SK-N-SH (cell line): ENCODE measurements around the gene NALCN. TPM values are rescaled to one million over a fixed set of nuclear protein-coding genes. Genes with fewer than 3 reads are reported as not detected.

Experiments
- CTCF ChIA-PET: fragments of 300-600, 350-600 bp; formaldehyde crosslinking; extraction: SDS; loops from one replicate; lab custom pipeline; 2021; lab: Yijun Ruan, JAX
- POLR2A ChIA-PET: fragments of 350-600 bp; sonication (Branson Sonifier 250); formaldehyde crosslinking; extraction: SDS; loops from one replicate; lab custom pipeline; 2020; ENCODE audit warnings: antibody characterized with exemption, inconsistent platforms; lab: Yijun Ruan, JAX
- DNase-seq: peaks from one replicate; pipeline ENCODE4 v3.0.0; 2012
- H2AFZ ChIP-seq: fragments of 200-600 bp; sonication (generic); 2 replicates; pipeline ENCODE4 v1.8.1; 2016; ENCODE audit warnings: antibody characterized with exemption, mild to moderate bottlenecking, low read depth
- H3F3A ChIP-seq: fragments of 200-600 bp; sonication (generic); replicated peaks from 2 replicates; pipeline ENCODE3; 2016; ENCODE audit warnings: antibody characterized with exemption, mild to moderate bottlenecking; ENCODE audit not compliant: insufficient read depth
- H3K27ac ChIP-seq, 2 experiments: fragments of 200-500 bp in 1 of 2; fragments of 200-600 bp in 1 of 2; sonication (Bioruptor generic) in 1 of 2; sonication (generic), shearing (Covaris generic) in 1 of 2; 2 replicates each; pipeline versions ENCODE4 v1.5.1 to v1.6.1; 2014 to 2016; ENCODE audit warnings: low read depth in 2 of 2, inconsistent platforms in 1 of 2, low read length in 1 of 2, mild to moderate bottlenecking in 1 of 2, mixed read lengths in 1 of 2
- H3K27me3 ChIP-seq: fragments of 200-600 bp; sonication (generic), shearing (Covaris generic); 2 replicates; pipeline ENCODE4 v1.6.1; 2016; ENCODE audit warnings: mixed run types; ENCODE audit not compliant: insufficient read depth
- H3K36me3 ChIP-seq, 2 experiments: fragments of 200-500 bp in 1 of 2; fragments of 200-600 bp in 1 of 2; sonication (Bioruptor generic) in 1 of 2; sonication (generic) in 1 of 2; replicated peaks in 1 of 2; 2 replicates each; pipeline versions ENCODE3 to v1.5.1; 2014 to 2016; ENCODE audit warnings: low read length in 1 of 2, mild to moderate bottlenecking in 1 of 2; ENCODE audit not compliant: insufficient read depth in 2 of 2, control insufficient read depth in 1 of 2
- H3K4me1 ChIP-seq, 2 experiments: fragments of 200-500 bp in 1 of 2; fragments of 200-600 bp in 1 of 2; sonication (Bioruptor generic) in 1 of 2; sonication (generic), shearing (Covaris generic) in 1 of 2; 2 replicates each; pipeline versions ENCODE4 v1.5.1 to v1.6.1; 2014 to 2016; ENCODE audit warnings: low read depth in 1 of 2, low read length in 1 of 2, mixed run types in 1 of 2; ENCODE audit not compliant: insufficient read depth in 2 of 2, control insufficient read depth in 1 of 2
- H3K4me2 ChIP-seq: fragments of 200-600 bp; sonication (generic), shearing (Covaris generic); 2 replicates; pipeline ENCODE4 v1.6.1; 2017; ENCODE audit warnings: mixed run types
- H3K4me3 ChIP-seq, 2 experiments: fragments of 200-500 bp in 1 of 2; fragments of 200-600 bp in 1 of 2; sonication (Bioruptor generic) in 1 of 2; sonication (generic), shearing (Covaris generic) in 1 of 2; 2 replicates each; pipeline versions ENCODE4 v1.5.1 to v1.8.1; 2014 to 2016; ENCODE audit warnings: low read depth in 2 of 2, inconsistent platforms in 1 of 2, low read length in 1 of 2, mild to moderate bottlenecking in 1 of 2, mixed read lengths in 1 of 2, moderate library complexity in 1 of 2
- H3K79me2 ChIP-seq: fragments of 200-600 bp; sonication (generic); 2 replicates; pipeline ENCODE4 v1.8.1; 2017; ENCODE audit warnings: mild to moderate bottlenecking; ENCODE audit not compliant: insufficient read depth
- H3K9ac ChIP-seq: fragments of 200-600 bp; sonication (generic); 2 replicates; pipeline ENCODE4 v1.6.1; 2017; ENCODE audit warnings: mixed run types
- H3K9me2 ChIP-seq: fragments of 200-600 bp; sonication (generic); 2 replicates; pipeline ENCODE4 v1.6.1; 2017; ENCODE audit warnings: mixed run types
- H3K9me3 ChIP-seq: fragments of 200-600 bp; sonication (generic); 2 replicates; pipeline ENCODE4 v1.6.1; 2017; ENCODE audit warnings: mixed run types, mild to moderate bottlenecking, moderate library complexity
- H4K20me1 ChIP-seq: fragments of 200-600 bp; sonication (generic); 2 replicates; pipeline ENCODE4 v1.6.1; 2017; ENCODE audit warnings: mild to moderate bottlenecking, mixed run types; ENCODE audit not compliant: insufficient read depth
- CHD2 ChIP-seq: fragments of 150-350 bp; IDR thresholded peaks from 2 replicates; pipeline ENCODE4 v1.6.1; 2018; ENCODE audit warnings: low read length; ENCODE audit not compliant: partially characterized antibody
- EP300 ChIP-seq, 2 experiments: IDR thresholded peaks; 2 replicates each; pipeline versions ENCODE4 v1.4.0 to v1.6.1; 2012; ENCODE audit warnings: borderline replicate concordance in 1 of 2, low read depth in 1 of 2, low read length in 1 of 2
- EZH2phosphoT487 ChIP-seq: fragments of 200-600 bp; sonication (generic); IDR thresholded peaks from 2 replicates; pipeline ENCODE4 v1.6.1; 2017; ENCODE audit warnings: low read depth, mixed run types, mild to moderate bottlenecking, antibody characterized with exemption, moderate library complexity, borderline replicate concordance
- FOXM1 ChIP-seq: IDR thresholded peaks from 2 replicates; pipeline ENCODE4 v1.4.0; 2012; ENCODE audit warnings: low read depth, mild to moderate bottlenecking
- GABPA ChIP-seq: IDR thresholded peaks from 2 replicates; pipeline ENCODE4 v1.4.0; 2012; ENCODE audit warnings: low read depth, mild to moderate bottlenecking
- IRF3 ChIP-seq: fragments of 150-350 bp; IDR thresholded peaks from 2 replicates; pipeline ENCODE4 v1.6.1; 2016; ENCODE audit warnings: mild to moderate bottlenecking, low read depth, low read length
- JUND ChIP-seq: IDR thresholded peaks from 2 replicates; pipeline ENCODE4 v1.4.0; 2012
- MAX ChIP-seq: IDR thresholded peaks from 2 replicates; pipeline ENCODE4 v1.4.0; 2012; ENCODE audit warnings: low read depth
- MEF2A ChIP-seq: IDR thresholded peaks from 2 replicates; pipeline ENCODE4 v1.4.0; 2012; ENCODE audit warnings: low read depth, borderline replicate concordance
- NFIC ChIP-seq: IDR thresholded peaks from 2 replicates; pipeline ENCODE4 v1.4.0; 2012; ENCODE audit warnings: borderline replicate concordance
- NRF1 ChIP-seq: IDR thresholded peaks from 2 replicates; pipeline ENCODE4 v1.6.1; 2012; ENCODE audit warnings: low read depth, mild to moderate bottlenecking, low read length
- POLR2AphosphoS5 ChIP-seq: IDR thresholded peaks from 2 replicates; pipeline ENCODE4 v1.6.1; 2012; ENCODE audit warnings: low read depth, low read length
- RAD21 ChIP-seq: IDR thresholded peaks from 2 replicates; pipeline ENCODE4 v1.6.1; 2012; ENCODE audit warnings: mild to moderate bottlenecking, low read length
- RFX5 ChIP-seq: IDR thresholded peaks from 2 replicates; pipeline ENCODE4 v1.6.1; 2012; ENCODE audit warnings: mild to moderate bottlenecking, improper control_type of control experiment, low read length
- RXRA ChIP-seq: IDR thresholded peaks from 2 replicates; pipeline ENCODE4 v1.4.0; 2012; ENCODE audit warnings: low read depth, mild to moderate bottlenecking, borderline replicate concordance
- SIN3A ChIP-seq: IDR thresholded peaks from 2 replicates; pipeline ENCODE4 v1.6.1; 2012; ENCODE audit warnings: low read depth, mild to moderate bottlenecking, low read length, moderate library complexity, borderline replicate concordance
- TAF1 ChIP-seq: IDR thresholded peaks from 2 replicates; pipeline ENCODE4 v1.6.1; 2012; ENCODE audit warnings: low read depth, mild to moderate bottlenecking, low read length, moderate library complexity, borderline replicate concordance
- TEAD4 ChIP-seq: IDR thresholded peaks from 2 replicates; pipeline ENCODE4 v1.4.0; 2012; ENCODE audit warnings: mild to moderate bottlenecking, borderline replicate concordance; ENCODE audit not compliant: insufficient read depth
- USF1 ChIP-seq: IDR thresholded peaks from 2 replicates; pipeline ENCODE4 v1.4.0; 2012; ENCODE audit warnings: low read depth, borderline replicate concordance
- YY1 ChIP-seq: IDR thresholded peaks from 2 replicates; pipeline ENCODE4 v1.4.0; 2012; ENCODE audit warnings: low read depth, mild to moderate bottlenecking
- ZBTB33 ChIP-seq: IDR thresholded peaks from 2 replicates; pipeline ENCODE4 v1.4.0; 2012; ENCODE audit warnings: low read depth, borderline replicate concordance
- WGBS: methylation state at CpG from one replicate; pipeline ENCODE4 v1.1.6; 2017; ENCODE audit warnings: low lambda C conversion rate; 5-methylcytosine and 5-hydroxymethylcytosine counted together
- polyA plus RNA-seq, 3 experiments: library from polyadenylated mRNA; depleted of rRNA; stranded (reverse); fragments of >200 nt; gene quantifications; 2 replicates each; pipeline ENCODE4 v1.2.3, GENCODE V29; 2012

Gene NALCN
- polyA plus RNA-seq, 1 of the 3 experiments (the other 2 are of a cell fraction), result 3.0 TPM

GRCh38 chr13:101406791-101407190 lies 9.5 kb downstream of the NALCN start:
- H3K27ac ChIP-seq, result peak overlapping the region in 1 of 2 experiments; percentile 34; a peak in 2 of 4 replicates
- WGBS, result 70% methylated on average over 1 of the region's 1 CpG
- H3K9me3 ChIP-seq, result no peaks in the 10 kb centered on the region
- no peak for DNase-seq
- CTCF ChIA-PET, result no interaction called here
- H3K4me2 ChIP-seq, result no peak overlapping the region
- peaks cover 0 to 7% of the 10 kb centered on the region in 2 experiments; a peak in 1 of 4 replicates for H3K4me1 ChIP-seq
- POLR2A ChIA-PET, result no interaction called here
- no peaks in the 10 kb centered on the region for H3F3A ChIP-seq
- H2AFZ ChIP-seq, result peak overlapping the region; percentile 52; the same call in 1 of the 2 replicates
- no peaks in the 10 kb centered on the region for H3K36me3 ChIP-seq
- no peak for TF ChIP-seq ZBTB33
- no peak for TF ChIP-seq RFX5
- TF ChIP-seq GABPA, result no peak
- no peak for TF ChIP-seq TAF1
- TF ChIP-seq RXRA, result no peak
- no peak for TF ChIP-seq CHD2
- H3K9ac ChIP-seq, result peak overlapping the region; percentile 12; the same call in 1 of the 2 replicates
- H3K79me2 ChIP-seq, result no peaks in the 10 kb centered on the region
- no peaks in the 10 kb centered on the region for H4K20me1 ChIP-seq
- no peaks in the 10 kb centered on the region for H3K9me2 ChIP-seq
- H3K4me3 ChIP-seq, result no peak overlapping the region
- no peaks in the 10 kb centered on the region for H3K27me3 ChIP-seq

- Histone ChIP-seq H3K27ac (peak overlapping the region in 1 of 2 experiments; percentile 93; a peak in 2 of 4 replicates), H3K79me2 (no peaks in the 10 kb centered on the region; the same call in 1 of the 2 replicates), H3K9me3 (no peaks in the 10 kb centered on the region), H4K20me1 (no peaks in the 10 kb centered on the region), H3K4me2 (0 out of 2 replicates have a peak overlapping the region, but pooled peaks have one; percentile 22), H2AFZ (no peak overlapping the region), H3K4me1 (peaks cover 0 to 28% of the 10 kb centered on the region in 2 experiments), H3K27me3 (no peaks in the 10 kb centered on the region), H3F3A (peaks cover 35% of the 10 kb centered on the region), H3K36me3 (no peaks in the 10 kb centered on the region), H3K9ac (no peak overlapping the region), H3K4me3 (no peak overlapping the region), H3K9me2 (no peaks in the 10 kb centered on the region)
- WGBS, result 93% methylated on average over 1 of the region's 1 CpG
- ChIA-PET CTCF (interaction anchor here (1.1 kb wide), 1 partner anchor 251 kb away, joined by 3 read pairs; no protein-coding TSS in a partner anchor), POLR2A (no interaction called here)
- DNase-seq, result no peak
- TF ChIP-seq SIN3A, result no peak
- no peak for TF ChIP-seq CHD2
- no peak for TF ChIP-seq MEF2A
- peak; percentile 70 for TF ChIP-seq JUND
- peak in 1 of 2 experiments; percentile 48; a peak in 1 of 4 replicates for TF ChIP-seq EP300 (IDR thresholded peaks at IDR 0.05; ENCODE audit: borderline replicate concordance in 1 of 2, low read depth in 1 of 2, low read length in 1 of 2)
- no peak for TF ChIP-seq POLR2AphosphoS5
- no peak for TF ChIP-seq MAX
- TF ChIP-seq TEAD4, result no peak
- no peak for TF ChIP-seq ZBTB33
- no peak for TF ChIP-seq EZH2phosphoT487
- no peak for TF ChIP-seq IRF3
- TF ChIP-seq NFIC, result no peak
- no peak for TF ChIP-seq GABPA
- no peak for TF ChIP-seq FOXM1
- no peak for TF ChIP-seq NRF1
- no peak for TF ChIP-seq RAD21
- TF ChIP-seq TAF1, result no peak
- TF ChIP-seq YY1, result no peak
- TF ChIP-seq USF1, result no peak
Observed at GRCh38 chr13:101401196-101401595, 15.1 kb downstream of the NALCN start.
